ENCODE measurements around the gene USP9X. TPM values are rescaled to one million over a fixed set of nuclear protein-coding genes. Genes with fewer than 3 reads are reported as not detected.

Gene USP9X
- total RNA-seq, 1 donor from 2014 or later: 53.2 TPM

DNA sequence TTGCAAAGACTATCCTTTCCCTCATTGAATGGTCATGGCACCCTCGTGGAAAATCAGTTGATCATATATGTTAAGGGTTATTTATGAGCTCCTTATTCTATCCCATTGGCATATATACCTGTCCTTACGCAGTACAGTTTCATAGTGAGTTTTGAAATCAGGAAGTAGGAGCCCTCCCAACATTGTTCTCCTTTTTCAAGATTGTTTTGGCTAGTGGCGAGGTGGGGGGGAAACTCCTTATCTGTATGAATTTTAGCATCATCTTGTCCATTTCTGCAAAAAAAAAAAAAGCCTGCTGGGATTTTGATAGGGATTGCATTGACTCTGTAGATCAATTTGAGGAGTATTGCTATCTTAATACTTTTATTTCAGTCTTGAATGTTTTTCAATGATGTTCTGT lies 2.5 kb upstream of the USP9X start:
- Histone ChIP-seq H3K36me3 (ENCODE audit: control insufficient read depth, insufficient read depth, low read length) (no peaks in the 10 kb centered on the region), H3K4me3 (ENCODE audit: low read depth, low read length) (no peak overlapping the region), H3K27me3 (ENCODE audit: control insufficient read depth, insufficient read depth, low read length) (no peaks in the 10 kb centered on the region)
- TF ChIP-seq, protein P1, sequence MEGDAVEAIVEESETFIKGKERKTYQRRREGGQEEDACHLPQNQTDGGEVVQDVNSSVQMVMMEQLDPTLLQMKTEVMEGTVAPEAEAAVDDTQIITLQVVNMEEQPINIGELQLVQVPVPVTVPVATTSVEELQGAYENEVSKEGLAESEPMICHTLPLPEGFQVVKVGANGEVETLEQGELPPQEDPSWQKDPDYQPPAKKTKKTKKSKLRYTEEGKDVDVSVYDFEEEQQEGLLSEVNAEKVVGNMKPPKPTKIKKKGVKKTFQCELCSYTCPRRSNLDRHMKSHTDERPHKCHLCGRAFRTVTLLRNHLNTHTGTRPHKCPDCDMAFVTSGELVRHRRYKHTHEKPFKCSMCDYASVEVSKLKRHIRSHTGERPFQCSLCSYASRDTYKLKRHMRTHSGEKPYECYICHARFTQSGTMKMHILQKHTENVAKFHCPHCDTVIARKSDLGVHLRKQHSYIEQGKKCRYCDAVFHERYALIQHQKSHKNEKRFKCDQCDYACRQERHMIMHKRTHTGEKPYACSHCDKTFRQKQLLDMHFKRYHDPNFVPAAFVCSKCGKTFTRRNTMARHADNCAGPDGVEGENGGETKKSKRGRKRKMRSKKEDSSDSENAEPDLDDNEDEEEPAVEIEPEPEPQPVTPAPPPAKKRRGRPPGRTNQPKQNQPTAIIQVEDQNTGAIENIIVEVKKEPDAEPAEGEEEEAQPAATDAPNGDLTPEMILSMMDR (IDR thresholded peaks at IDR 0.05; ENCODE audit: insufficient read depth, low read length, severe bottlenecking): no peak
- FAIRE-seq (no peak), DNase-seq (ENCODE audit: low read depth) (no peak)

DNA sequence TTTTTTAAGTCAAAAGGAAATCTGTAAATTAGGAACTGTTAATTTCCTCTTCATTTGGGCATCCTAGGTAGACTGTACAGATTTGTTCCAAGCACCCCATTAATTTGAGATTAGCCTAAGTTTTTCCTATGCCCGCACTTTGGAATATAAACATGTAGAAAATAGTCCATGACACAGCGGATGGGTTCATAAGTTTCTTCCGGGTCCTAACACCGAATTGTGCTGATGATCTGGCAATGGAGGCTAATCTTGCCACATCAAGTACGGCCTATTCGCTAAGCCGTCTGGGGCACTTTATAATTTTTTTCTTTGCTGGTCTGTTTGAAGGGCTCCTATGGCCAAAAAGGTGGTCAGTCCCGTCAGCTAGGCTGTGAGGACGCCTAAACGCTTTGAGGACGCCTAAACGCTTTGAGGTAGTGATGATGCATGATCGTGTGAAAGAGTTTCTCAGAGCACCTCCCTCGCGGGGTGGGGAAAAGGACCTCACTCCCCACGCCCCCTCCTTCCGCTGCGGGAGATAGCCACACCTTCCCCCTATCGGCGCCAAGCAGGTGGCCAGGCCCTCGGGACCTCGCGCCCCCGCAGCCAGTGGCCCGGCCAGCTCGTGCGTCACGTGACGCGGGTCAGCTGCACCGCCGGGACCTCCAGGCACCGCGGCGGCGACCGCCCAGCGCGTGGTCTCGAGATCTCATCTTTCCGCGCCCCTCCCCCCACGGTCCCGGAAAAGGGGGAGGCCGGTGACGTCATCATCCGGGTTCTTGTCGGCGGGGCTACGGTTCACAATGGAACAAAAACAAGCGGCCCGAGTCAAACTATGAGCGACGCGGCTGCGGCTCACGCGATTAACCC lies 977 bp upstream of the USP9X start:
- DNase-seq (ENCODE audit: low read depth) (peak; percentile 85), FAIRE-seq (peak; percentile 90)
- TF ChIP-seq, protein P1 (IDR thresholded peaks at IDR 0.05; ENCODE audit: insufficient read depth, low read length, severe bottlenecking): no peak
- no peaks in the 10 kb centered on the region for H3K36me3 ChIP-seq (ENCODE audit: control insufficient read depth, insufficient read depth, low read length)
- peak overlapping the region; percentile 86 for H3K4me3 ChIP-seq (ENCODE audit: low read depth, low read length)
- no peaks in the 10 kb centered on the region for H3K27me3 ChIP-seq (ENCODE audit: control insufficient read depth, insufficient read depth, low read length)

- Histone ChIP-seq H3K36me3 (ENCODE audit: control insufficient read depth, insufficient read depth, low read length) (no peaks in the 10 kb centered on the region), H3K27me3 (ENCODE audit: control insufficient read depth, insufficient read depth, low read length) (no peaks in the 10 kb centered on the region), H3K4me3 (ENCODE audit: low read depth, low read length) (peak overlapping the region; percentile 86)
- DNase-seq (ENCODE audit: low read depth): peak; percentile 15
- TF ChIP-seq, protein P1 (IDR thresholded peaks at IDR 0.05; ENCODE audit: insufficient read depth, low read length, severe bottlenecking): no peak
- no peak for FAIRE-seq
Measured at GRCh38 chrX:41085512-41085877, 250 bp downstream of the USP9X start.

DNA sequence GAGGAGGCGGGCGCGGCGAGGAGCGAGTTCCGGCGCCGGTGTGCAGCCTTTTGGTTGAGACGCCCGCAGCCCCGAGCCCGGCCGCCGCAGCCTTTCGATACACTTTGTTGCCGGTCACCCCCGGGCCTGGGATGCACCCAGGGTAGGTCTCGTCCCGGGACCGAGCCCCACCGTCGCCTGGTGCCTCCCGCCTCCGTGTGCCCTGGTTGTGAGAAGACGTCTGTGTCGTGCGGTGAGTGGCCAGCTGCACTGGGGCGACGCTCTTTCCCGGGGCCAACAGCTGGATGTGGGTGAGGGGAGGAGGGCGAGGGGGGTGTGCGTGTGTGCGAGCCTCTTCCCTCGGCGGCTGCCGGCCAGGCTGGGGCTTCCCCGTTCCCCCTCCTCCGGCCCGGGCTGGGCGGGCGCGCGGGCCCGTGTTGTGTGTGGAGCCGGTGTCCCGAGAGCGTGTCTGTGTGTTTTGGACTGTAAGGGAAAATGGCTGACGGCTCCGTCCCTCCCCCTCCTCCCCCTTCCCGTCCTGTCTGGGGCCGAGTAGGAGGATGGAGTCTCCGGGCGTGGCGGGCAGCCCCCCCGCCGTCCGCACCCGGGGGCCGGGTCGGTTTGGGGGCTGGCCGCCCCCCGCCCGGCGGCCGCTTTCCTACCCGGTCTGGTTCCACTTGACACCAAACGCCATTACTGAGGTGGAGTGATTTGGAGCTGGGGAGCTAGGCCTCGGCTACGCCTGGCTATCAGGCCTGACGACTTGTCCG lies 807 bp downstream of the USP9X start:
- TF ChIP-seq, protein P1 (IDR thresholded peaks at IDR 0.05; ENCODE audit: insufficient read depth, low read length, severe bottlenecking): no peak
- Histone ChIP-seq H3K36me3 (ENCODE audit: control insufficient read depth, insufficient read depth, low read length) (no peaks in the 10 kb centered on the region), H3K4me3 (ENCODE audit: low read depth, low read length) (peak overlapping the region; percentile 86), H3K27me3 (ENCODE audit: control insufficient read depth, insufficient read depth, low read length) (no peaks in the 10 kb centered on the region)
- DNase-seq (ENCODE audit: low read depth) (peak; percentile 35), FAIRE-seq (no peak)

DNA sequence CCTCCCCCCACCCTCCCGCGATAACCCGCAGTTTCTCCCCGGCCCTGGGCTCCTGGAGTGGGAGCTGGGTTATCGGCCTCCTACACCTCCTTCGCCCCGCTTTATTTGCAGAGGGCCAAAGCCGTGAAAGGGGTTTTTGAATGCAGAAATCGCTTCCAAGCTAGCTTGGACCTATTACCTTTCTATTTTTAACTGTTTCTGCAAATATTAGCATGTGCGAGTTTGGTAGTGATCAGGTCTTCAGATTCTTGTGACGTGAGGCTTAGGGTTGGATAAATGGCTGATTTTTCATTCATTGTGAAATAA lies 1.3 kb downstream of the USP9X start:
- no peak for FAIRE-seq
- no peaks in the 10 kb centered on the region for H3K36me3 ChIP-seq (ENCODE audit: control insufficient read depth, insufficient read depth, low read length)
- DNase-seq (ENCODE audit: low read depth): no peak
- TF ChIP-seq, protein P1 (IDR thresholded peaks at IDR 0.05; ENCODE audit: insufficient read depth, low read length, severe bottlenecking): no peak
- no peaks in the 10 kb centered on the region for H3K27me3 ChIP-seq (ENCODE audit: control insufficient read depth, insufficient read depth, low read length)
- H3K4me3 ChIP-seq (ENCODE audit: low read depth, low read length): peak overlapping the region; percentile 86
